ENCODE results near the gene FRMD8.

Gene FRMD8

GRCh38 chr11:65377036-65377435 is 9.4 kb upstream of the FRMD8 start:
- DNase-seq = no peak

- no peak for DNase-seq
Observed at GRCh38 chr11:65377777-65378176, 8.7 kb upstream of the FRMD8 start.

GRCh38 chr11:65378208-65378927 is 8.1 kb upstream of the FRMD8 start:
- peak; percentile 52 for DNase-seq

- no peak for DNase-seq
Observed at GRCh38 chr11:65378928-65379638, 7.4 kb upstream of the FRMD8 start.

GRCh38 chr11:65379698-65380459 is 6.6 kb upstream of the FRMD8 start:
- DNase-seq = no peak

GRCh38 chr11:65380460-65381119 is 5.8 kb upstream of the FRMD8 start:
- DNase-seq = no peak

- DNase-seq = no peak
Observed at GRCh38 chr11:65381716-65382032, 4.8 kb upstream of the FRMD8 start.

GRCh38 chr11:65382033-65382803 is 4.2 kb upstream of the FRMD8 start, which contains the start of gene SLC25A45:
Gene SLC25A45 (minus strand): TSS chr11:65382646. CDS start chr11:65381951, 695 bp downstream.
- DNase-seq = peak; percentile 91

- no peak for DNase-seq
Observed at GRCh38 chr11:65382804-65383368, 3.6 kb upstream of the FRMD8 start.

- no peak for DNase-seq
Observed at GRCh38 chr11:65383778-65384177, 2.7 kb upstream of the FRMD8 start.

- DNase-seq = no peak
Observed at GRCh38 chr11:65384301-65384889, 2.0 kb upstream of the FRMD8 start.

GRCh38 chr11:65388731-65389130 is 2.3 kb downstream of the FRMD8 start:
- DNase-seq = no peak

- DNase-seq = no peak
Observed at GRCh38 chr11:65389294-65389980, 3.0 kb downstream of the FRMD8 start.

GRCh38 chr11:65390099-65390941 is 3.9 kb downstream of the FRMD8 start:
- DNase-seq = no peak

GRCh38 chr11:65390996-65391395 is 4.6 kb downstream of the FRMD8 start:
- no peak for DNase-seq

- no peak for DNase-seq
Observed at GRCh38 chr11:65392186-65392829, 5.9 kb downstream of the FRMD8 start.

GRCh38 chr11:65392899-65393298 is 6.5 kb downstream of the FRMD8 start:
- no peak for DNase-seq

- no peak for DNase-seq
Observed at GRCh38 chr11:65393513-65394079, 7.2 kb downstream of the FRMD8 start.

- no peak for DNase-seq
Observed at GRCh38 chr11:65394125-65394536, 7.7 kb downstream of the FRMD8 start.
